ENCODE measurements around the gene PSME3IP1.
A peak's percentile ranks its signal among the peaks of the same experiment; 100 is the strongest.

Gene PSME3IP1, protein sequence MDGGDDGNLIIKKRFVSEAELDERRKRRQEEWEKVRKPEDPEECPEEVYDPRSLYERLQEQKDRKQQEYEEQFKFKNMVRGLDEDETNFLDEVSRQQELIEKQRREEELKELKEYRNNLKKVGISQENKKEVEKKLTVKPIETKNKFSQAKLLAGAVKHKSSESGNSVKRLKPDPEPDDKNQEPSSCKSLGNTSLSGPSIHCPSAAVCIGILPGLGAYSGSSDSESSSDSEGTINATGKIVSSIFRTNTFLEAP
- long read RNA-seq, donor 1, transcript FAM192A-201 (7 exons, 2,848 nt): major isoform, 19 of 44 reads
- long read RNA-seq, donor 1, partial matches to known transcripts: 14 of 44 reads
- long read RNA-seq, donor 1, other reads (novel, unspliced or antisense): 6 of 44 reads
- long read RNA-seq, donor 2, transcript FAM192A-201 (7 exons, 2,848 nt): major isoform, 9 of 11 reads
- long read RNA-seq, donor 2, partial matches to known transcripts: 0 of 11 reads
- long read RNA-seq, donor 2, other reads (novel, unspliced or antisense): 0 of 11 reads
- long read RNA-seq, donor 3, transcript FAM192A-201 (7 exons, 2,848 nt): major isoform, 7 of 11 reads
- long read RNA-seq, donor 3, partial matches to known transcripts: 0 of 11 reads
- long read RNA-seq, donor 3, other reads (novel, unspliced or antisense): 0 of 11 reads
- long read RNA-seq, donor 4, partial matches to known transcripts: 16 of 21 reads
- long read RNA-seq, donor 4, other reads (novel, unspliced or antisense): 0 of 21 reads
- long read RNA-seq, donor 5, transcript FAM192A-201 (7 exons, 2,848 nt): major isoform, 16 of 39 reads
- long read RNA-seq, donor 5, partial matches to known transcripts: 8 of 39 reads
- long read RNA-seq, donor 5, other reads (novel, unspliced or antisense): 11 of 39 reads
- long read RNA-seq, donor 6, transcript FAM192A-201 (7 exons, 2,848 nt): major isoform, 8 of 13 reads
- long read RNA-seq, donor 6, partial matches to known transcripts: 0 of 13 reads
- long read RNA-seq, donor 6, other reads (novel, unspliced or antisense): 0 of 13 reads
- long read RNA-seq, donor 7: 0 reads
- long read RNA-seq, donor 8, transcript FAM192A-201 (7 exons, 2,848 nt): major isoform, 6 of 21 reads
- long read RNA-seq, donor 8, partial matches to known transcripts: 0 of 21 reads
- long read RNA-seq, donor 8, other reads (novel, unspliced or antisense): 8 of 21 reads

DNA sequence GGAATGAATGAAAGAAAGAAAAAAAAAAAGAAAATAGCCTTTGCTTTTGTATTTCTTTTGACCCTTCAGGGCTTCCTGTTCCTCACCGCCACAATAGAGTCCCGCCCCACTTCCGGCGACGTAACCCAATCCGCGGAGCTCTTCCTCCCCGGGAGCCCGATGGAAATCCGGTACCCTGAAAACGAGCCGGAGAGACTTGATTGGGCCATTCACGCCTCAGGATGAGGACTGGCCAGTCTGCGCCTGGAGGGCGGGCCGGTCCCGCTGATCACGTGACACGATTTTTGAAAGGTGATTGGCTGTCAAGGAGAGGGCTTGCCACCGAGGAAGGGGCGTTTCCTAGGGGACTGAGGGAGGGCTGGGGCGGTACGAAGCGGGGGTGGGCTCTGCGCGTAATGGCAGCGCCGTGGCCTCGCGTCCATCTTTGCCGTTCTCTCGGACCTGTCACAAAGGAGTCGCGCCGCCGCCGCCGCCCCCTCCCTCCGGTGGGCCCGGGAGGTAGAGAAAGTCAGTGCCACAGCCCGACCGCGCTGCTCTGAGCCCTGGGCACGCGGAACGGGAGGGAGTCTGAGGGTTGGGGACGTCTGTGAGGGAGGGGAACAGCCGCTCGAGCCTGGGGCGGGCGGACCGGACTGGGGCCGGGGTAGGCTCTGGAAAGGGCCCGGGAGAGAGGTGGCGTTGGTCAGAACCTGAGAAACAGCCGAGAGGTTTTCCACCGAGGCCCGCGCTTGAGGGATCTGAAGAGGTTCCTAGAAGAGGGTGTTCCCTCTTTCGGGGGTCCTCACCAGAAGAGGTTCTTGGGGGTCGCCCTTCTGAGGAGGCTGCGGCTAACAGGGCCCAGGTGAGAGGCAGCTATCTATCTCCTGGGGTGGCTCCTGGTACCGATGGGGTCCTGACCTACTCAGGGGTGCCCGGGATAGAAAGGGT is at the start of gene PSME3IP1, which contains the start of gene RSPRY1:
Gene PSME3IP1 (minus strand): TSS at position 95 of the 927 bp plus-strand sequence. CDS start 12,185 bp downstream, outside the sequence.
Gene RSPRY1 (plus strand): TSS at position 385 of the 927 bp plus-strand sequence. CDS start 18,330 bp downstream, outside the sequence.
- peak; percentile 94 for DNase-seq

DNA sequence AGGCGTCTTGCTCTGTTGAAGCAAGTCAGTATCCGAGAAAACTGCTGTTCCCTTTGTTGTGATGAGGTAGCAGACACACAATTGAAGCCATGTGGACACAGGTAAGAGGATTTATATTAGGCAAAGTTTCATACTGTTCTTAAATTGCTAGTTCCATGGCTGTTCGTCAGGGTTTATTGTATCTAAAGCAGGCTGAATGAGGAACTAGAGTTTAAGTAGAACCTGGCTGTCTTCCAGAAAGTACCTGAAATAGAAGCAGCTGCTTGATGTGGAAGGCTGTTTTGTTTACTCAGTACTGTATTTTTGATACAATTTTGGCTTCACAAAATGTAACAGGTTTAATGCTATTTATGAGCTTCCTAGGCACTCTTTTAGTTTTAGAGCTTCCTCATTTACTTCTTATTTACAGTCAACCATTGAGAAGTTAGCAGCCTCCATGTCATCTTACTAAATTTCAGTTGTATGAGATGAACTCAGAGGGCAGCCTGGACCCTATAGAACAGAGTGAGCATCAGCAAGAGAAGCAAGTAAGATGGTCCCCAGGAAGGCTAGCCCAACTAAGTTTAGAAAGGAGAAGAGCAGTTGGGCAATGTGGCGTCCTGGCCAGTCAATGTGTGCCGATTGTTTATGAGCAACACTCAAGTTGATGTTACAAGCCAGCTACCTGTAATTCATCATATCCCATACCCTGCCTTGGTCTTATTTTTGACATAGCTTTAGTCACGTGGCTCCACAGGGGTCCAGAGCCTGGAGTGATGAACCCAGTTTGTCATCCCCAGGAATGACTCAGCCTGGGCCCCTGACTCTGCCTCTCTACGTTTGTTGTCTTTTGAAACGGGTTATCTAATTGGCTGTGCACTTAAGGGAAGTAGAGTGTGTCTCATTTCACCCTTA is 49.5 kb upstream of the PSME3IP1 start:
- DNase-seq: no peak

DNA sequence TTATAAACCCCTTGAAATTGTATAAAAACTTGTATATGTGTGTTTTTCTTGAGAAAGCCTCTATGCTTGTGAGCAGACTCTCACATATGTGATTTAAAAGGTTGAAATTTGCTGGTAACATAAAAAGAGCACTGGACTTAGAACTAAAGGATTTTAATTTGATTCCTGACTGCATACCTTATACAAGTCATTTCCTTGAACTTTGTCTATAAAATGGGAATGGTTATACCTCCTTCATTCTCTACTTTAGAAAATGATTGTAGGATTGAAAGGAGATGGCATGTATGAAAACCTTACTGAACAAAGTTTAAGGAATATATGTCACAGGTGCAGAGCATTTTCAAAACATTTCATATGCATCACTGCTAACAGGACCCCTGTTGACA is 48.9 kb upstream of the PSME3IP1 start:
- DNase-seq: no peak

DNA sequence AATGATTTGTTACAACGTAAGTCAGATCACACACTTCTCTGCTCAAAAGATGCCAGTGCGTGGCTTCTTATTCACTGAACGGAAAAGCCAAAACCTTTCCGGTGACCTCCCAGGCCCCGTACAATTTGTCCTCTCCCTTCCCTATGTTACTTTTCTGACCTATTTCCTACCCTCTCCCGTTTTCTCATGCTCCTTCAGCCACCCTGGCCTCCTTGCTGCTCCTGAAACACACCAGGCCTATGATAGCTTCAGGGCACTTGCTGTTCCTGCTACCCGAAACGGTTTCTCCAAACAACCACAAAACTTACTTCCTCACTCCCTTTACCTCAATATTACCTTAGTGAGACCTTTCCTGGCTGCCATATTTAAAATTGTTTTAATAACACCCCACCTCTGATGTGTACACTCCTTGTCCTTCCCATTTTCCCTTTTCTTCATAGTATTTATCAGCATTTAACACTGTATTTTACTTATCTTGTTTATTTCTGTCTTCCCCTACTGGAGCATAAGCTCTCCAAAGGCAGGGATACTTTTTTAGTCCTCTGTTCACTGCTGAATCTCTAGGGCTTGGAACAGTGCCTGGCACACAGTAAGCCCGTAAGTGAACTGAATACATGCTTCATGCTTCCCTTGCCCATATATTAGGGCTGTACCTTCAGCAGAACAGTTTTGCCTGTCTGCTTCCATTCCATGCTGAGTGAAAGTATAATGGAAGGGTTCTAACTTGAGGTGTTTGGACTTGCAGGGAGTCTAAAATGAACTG is 48.3 kb upstream of the PSME3IP1 start:
- no peak for DNase-seq

DNA sequence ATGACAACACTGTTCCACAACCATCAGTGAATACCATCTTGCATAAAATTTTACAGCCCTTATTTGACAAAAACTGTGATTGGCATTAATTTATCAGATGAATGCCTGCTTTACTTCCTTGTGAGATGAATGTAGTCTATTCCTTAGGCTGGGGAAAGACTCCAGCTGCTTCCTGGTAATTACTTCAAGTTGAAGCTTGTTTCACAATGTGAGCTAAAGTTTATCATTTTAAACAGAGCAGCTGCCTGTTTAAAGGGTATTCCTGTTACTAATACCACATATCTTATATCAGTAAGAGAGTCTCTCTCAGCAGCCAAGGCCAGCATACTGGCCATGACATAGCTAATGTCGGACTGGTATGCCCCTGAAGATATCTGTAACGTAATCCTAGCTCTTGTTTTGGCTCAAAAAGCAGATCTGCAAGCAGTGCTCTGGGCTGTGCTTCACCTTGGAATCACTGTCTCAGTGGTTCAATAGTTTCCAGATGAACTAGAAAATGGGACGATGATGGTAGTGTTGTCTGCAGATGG is 46.0 kb upstream of the PSME3IP1 start:
- no peak for DNase-seq

DNA sequence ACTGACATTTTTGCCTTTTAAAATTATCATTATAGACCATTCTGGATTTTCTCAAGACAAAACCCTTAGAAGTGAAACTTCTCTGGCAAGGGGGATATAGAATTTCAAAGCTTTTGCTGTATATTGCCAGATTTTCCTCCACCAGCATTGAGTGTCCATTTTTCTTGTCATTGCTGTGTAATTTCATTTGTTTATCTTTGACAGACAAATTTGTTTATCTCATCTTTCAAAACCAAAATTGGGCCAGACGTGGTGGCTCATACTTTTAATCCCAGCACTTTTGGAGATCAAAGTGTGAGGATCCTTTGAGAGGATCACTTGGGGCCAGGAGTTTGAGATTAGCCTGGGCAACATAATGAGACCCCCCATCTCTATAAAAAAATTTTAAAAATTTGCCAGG is 43.2 kb upstream of the PSME3IP1 start:
- no peak for DNase-seq

DNA sequence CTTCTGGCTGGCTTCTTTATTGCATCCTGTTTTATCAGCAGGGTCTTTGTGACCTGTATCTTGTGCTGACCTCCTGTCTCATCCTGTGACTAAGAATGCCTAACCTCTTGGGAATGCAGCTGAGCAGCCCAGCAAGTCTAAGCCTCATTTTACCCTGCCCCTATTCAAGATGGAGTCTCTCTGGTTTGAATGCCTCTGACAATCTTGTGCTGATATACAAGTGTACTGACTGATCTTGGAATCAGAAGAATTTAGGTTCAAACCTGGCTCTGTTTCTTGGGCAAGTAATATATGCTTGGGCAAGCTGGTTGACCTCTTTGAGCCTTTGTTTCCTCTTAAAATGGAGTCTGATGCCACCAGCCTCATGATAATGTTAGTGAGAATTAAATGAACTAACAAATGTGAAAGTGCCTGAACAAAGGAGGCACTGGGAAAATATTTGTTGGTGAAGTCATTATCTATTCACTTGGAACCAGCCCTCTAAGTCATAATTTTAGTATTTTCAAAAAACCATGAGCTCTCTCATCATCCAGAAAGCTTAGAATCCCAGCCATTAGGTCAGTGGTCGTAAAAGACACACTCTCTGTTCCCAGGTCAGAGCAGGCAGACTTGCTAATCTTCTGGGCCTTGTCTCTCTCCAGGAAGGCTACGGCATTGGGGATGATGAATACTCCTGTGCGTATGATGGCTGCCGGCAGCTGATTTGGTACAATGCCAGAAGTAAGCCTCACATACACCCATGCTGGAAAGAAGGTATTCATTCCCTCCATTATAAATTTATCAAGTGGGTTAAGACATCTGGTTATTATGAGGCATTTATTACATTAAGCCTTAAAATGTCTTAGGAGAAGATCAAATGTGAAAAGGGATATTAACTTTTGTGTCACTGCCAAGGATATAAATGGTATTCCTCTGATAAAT is 41.1 kb upstream of the PSME3IP1 start:
- DNase-seq: no peak

DNA sequence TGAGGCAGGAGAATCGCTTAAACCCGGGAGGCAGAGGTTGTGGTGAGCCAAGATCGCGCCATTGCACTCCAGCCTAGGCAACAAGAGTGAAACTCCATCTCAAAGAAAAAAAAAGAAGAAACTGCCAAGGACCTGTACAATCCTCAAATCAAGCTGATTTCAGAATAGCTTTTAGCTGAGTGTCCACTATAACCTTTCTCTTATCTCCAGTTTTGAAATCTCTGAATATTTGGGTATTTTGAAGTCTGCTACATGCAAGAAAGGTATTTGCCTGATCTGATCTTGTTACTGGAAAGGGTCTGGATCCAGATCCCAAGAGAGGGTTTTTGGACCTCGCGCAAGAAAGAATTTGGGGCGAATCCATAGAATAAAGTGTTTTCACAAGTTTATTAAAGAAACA is 40.1 kb upstream of the PSME3IP1 start:
- no peak for DNase-seq

DNA sequence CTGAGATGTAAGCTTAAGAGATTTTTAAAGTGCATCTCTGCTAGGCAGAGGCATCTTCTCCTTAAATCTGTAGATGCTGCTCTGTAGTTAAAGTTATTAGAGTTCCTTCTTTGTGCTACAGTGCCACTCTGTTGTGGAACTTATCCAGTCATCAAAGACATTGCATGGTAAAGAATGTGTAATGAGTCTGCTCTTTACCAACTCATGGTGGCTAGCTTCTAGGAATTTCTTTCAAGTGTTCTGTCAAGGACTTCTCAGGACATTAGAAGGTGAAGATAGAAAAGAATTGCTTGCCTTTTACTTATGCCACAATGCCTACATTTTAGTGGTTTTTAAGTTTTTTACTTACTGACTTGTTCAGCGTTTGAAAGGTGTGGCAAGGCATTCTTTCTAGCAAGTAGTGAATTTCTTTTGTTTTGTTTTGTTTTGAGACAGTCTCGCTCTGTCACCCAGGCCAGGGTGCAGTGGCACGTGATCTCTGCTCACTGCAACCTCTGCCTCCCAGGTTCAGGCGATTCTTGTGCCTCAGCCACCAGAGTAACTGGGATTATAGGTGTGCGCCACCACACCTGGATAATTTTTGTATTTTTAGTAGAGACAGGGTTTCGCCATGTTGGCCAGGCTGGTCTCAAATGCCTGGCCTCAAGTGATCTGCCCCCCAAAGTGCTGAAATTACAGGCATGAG is 39.0 kb upstream of the PSME3IP1 start:
- DNase-seq: no peak

DNA sequence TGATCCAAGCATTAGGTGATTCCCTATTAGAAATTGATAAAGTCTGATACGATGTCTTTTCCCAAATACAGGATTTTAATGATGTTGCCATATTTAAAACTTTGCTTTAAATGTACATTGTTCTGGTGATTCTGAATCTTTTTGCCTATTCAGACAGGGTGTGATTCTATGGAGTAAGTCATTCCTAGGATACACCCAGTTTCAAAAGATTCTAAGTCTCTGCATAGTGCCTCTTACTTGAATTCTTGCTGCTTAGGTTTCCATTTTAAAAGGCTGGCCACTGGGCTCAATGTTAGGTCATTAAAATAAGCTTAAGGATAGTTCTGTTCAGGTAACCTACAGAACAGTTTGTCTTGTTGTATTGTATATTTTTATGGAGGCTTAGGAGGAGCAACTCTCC is 37.2 kb upstream of the PSME3IP1 start:
- DNase-seq: no peak

DNA sequence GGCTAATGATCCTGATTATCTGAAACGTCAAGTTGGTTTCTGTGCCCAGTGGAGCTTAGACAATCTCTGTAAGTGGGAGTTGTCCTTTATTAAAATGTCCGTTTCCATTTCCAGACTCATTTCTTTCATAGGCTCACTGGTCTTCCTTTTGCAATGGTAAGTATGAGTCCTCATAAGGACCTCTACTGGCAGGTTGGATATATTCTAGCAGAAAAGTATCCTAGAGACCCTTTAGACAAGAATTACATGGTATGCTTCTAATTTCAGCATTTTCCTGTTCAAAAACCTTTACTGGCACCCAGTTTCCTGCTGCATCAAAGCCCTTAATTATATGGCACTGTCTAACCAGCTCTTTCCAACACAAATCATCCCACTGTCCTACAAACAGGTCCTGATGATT is 31.1 kb upstream of the PSME3IP1 start:
- DNase-seq: no peak

DNA sequence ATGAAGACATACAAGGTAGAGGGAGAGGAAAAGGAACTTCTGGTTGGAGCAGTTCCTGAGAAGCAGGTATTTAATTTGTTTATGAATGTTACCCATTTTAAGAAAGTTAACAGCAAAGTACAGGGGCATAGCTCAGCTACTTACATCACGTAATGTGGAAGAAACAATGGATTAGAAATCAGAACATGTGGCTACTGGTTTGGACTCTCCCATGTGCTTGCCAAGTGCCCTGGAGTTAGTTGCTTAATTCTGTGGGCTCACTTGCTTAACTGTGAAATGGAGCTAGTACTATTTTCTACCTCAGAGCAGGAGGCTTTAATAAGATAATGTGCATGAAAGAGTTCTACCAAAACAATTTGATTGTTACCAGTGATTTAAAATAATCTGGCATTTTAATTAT is 27.6 kb upstream of the PSME3IP1 start:
- DNase-seq: no peak

DNA sequence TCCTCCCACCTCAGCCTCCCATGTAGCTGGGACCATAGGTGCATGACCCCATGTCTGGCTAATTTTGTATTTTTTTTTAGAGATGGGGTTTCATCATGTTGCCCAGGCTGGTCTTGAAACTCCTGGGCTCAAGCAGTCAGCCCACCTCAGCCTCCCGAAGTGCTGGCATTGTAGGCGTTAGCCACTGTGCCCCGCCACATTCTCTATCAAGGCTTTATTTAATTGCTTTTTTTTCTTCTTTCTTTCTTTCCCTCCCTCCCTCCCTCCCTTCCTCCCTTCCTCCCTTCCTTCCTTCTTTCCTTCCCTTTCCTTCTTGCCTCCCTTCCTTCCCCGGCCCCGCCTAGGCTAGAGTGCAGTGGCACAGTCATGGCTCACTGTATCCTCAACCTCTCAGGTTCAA is 23.9 kb upstream of the PSME3IP1 start:
- DNase-seq: no peak

DNA sequence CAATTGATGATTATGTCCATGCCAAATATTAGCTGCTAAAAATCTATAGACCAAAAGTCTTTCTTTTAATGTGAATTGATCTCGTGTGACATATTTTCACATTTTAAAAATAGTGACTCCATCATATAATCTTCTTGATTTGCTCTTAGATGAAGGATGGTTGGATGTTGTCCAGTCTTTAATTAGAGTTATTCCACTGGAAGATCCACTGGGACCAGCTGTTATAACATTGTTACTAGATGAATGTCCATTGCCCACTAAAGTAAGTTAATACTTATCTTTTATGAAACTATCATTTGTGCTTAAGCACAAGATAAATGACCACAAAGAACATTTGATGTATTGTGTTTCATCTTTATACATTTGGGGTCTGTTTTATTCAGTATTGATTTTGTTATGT is 23.1 kb upstream of the PSME3IP1 start:
- no peak for DNase-seq

DNA sequence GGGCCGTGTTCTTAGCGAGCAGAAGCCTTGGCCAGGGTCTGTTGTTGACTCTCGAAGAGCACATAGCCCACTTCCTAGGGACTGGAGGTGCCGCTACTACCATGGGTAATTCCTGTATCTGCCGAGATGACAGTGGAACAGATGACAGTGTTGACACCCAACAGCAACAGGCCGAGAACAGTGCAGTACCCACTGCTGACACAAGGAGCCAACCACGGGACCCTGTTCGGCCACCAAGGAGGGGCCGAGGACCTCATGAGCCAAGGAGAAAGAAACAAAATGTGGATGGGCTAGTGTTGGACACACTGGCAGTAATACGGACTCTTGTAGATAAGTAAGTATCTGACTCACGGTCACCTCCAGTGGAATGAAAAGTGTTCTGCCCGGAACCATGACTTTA is 18.8 kb upstream of the PSME3IP1 start:
- DNase-seq: no peak

DNA sequence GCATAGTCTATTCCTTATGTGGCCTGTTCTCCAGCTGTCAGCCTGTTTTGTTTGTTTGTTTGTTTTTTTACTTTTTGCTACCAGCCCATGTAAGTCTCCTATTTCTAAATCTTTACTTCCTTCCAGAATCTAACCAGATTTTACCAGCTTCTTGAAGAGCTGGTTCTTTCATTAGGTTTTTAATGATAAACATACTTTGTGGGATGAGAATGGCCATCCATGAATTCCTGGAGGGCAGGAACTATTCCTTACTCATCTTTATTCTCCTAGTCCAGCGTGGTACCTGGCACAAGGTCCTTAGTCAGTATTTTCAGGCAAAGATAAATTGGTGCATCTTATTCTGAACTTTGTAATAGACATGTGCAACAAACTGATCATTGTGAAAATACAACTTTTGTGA is 17.6 kb upstream of the PSME3IP1 start:
- no peak for DNase-seq

DNA sequence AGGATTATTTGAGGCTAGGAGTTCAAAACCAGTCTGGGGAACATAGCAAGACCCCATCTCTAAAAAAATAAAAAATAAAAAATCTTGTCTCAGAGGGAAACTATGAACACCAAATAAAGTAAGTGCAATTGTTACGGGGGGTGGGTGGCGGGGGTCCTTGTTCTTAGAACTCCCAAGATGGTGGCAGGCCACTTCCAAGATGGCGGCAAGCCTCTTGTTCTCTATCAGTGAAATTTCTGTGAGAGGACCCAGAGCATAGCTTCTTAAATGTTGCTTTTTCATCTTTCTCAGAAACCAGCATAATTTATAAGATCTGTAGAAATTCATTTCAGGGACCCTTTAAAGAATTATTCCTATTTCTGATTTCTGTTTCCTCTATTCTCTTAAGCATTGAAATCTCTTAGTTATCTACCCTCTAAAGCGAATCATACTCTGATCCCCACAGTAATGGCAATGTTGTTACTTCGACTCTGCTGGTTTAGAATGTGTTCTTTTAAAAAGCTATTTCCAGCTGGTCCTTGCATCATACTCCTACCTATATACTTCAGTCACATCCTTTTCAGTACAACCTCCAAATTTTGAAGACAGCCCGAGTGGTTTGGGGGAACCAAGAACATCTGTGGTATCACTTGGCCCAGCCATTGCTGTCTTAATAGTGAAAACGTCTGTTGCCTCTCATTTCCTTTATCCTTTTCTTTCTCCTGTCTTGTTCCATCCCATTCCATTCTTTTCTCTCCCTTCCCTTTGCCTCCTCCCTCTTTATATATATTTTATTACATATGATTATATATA is 16.5 kb upstream of the PSME3IP1 start:
- DNase-seq: no peak

All from right kidney (tissue), 9 donors.